Measurements from ENCODE around the gene PNMA6E.
"Not testable (repeated sequence)": the region's sequence is repeated elsewhere in the genome, so short reads cannot be mapped to it uniquely, and the experiment has no call there.

Gene PNMA6E

GRCh38 chrX:153408871-153409351 lies 7.8 kb upstream of the PNMA6E start:
- DNase-seq (ENCODE audit: low read depth in 1 of 2, low spot score in 1 of 2), result no peak

GRCh38 chrX:153408221-153408721 lies 7.1 kb upstream of the PNMA6E start:
- no peak for DNase-seq (ENCODE audit: low read depth in 1 of 2, low spot score in 1 of 2)

GRCh38 chrX:153407736-153408135 lies 6.6 kb upstream of the PNMA6E start:
- no peak for DNase-seq (ENCODE audit: low read depth in 1 of 2, low spot score in 1 of 2)

- DNase-seq (ENCODE audit: low read depth in 1 of 2, low spot score in 1 of 2), result no peak
Observed at GRCh38 chrX:153406903-153407302, 5.8 kb upstream of the PNMA6E start.

GRCh38 chrX:153406011-153406410 lies 4.9 kb upstream of the PNMA6E start:
- DNase-seq (ENCODE audit: low read depth in 1 of 2, low spot score in 1 of 2), result no peak

- no peak for DNase-seq (ENCODE audit: low read depth in 1 of 2, low spot score in 1 of 2)
Observed at GRCh38 chrX:153405426-153405825, 4.3 kb upstream of the PNMA6E start.

- DNase-seq (ENCODE audit: low read depth in 1 of 2, low spot score in 1 of 2), result not testable (repeated sequence)
Observed at GRCh38 chrX:153404333-153404732, 3.2 kb upstream of the PNMA6E start.

- DNase-seq (ENCODE audit: low read depth in 1 of 2, low spot score in 1 of 2), result peak in 1 of 2 donors; percentile 33
Observed at GRCh38 chrX:153400146-153401132, 711 bp downstream of the PNMA6E start.

- no peak for DNase-seq (ENCODE audit: low read depth in 1 of 2, low spot score in 1 of 2)
Observed at GRCh38 chrX:153398275-153398960, 2.7 kb downstream of the PNMA6E start.

GRCh38 chrX:153397256-153397960 lies 3.7 kb downstream of the PNMA6E start:
- DNase-seq (ENCODE audit: low read depth in 1 of 2, low spot score in 1 of 2), result no peak

GRCh38 chrX:153396320-153397195 lies 4.6 kb downstream of the PNMA6E start:
- DNase-seq (ENCODE audit: low read depth in 1 of 2, low spot score in 1 of 2), result no peak

- no peak for DNase-seq (ENCODE audit: low read depth in 1 of 2, low spot score in 1 of 2)
Observed at GRCh38 chrX:153395613-153396319, 5.4 kb downstream of the PNMA6E start.

- DNase-seq (ENCODE audit: low read depth in 1 of 2, low spot score in 1 of 2), result no peak
Observed at GRCh38 chrX:153394612-153395011, 6.5 kb downstream of the PNMA6E start.

GRCh38 chrX:153392642-153393321 lies 8.4 kb downstream of the PNMA6E start:
- no peak for DNase-seq (ENCODE audit: low read depth in 1 of 2, low spot score in 1 of 2)

- DNase-seq (ENCODE audit: low read depth in 1 of 2, low spot score in 1 of 2), result not testable (repeated sequence)
Observed at GRCh38 chrX:153389460-153389768, 11.7 kb downstream of the PNMA6E start.

- no peak for DNase-seq (ENCODE audit: low read depth in 1 of 2, low spot score in 1 of 2)
Observed at GRCh38 chrX:153388722-153389459, 12.3 kb downstream of the PNMA6E start.

- no peak for DNase-seq (ENCODE audit: low read depth in 1 of 2, low spot score in 1 of 2)
Observed at GRCh38 chrX:153387987-153388721, 13.0 kb downstream of the PNMA6E start.

- DNase-seq (ENCODE audit: low read depth in 1 of 2, low spot score in 1 of 2), result no peak
Observed at GRCh38 chrX:153387345-153387744, 13.8 kb downstream of the PNMA6E start.
